ENCODE measurements around the gene SYNPO2. TPM values are rescaled to one million over a fixed set of nuclear protein-coding genes. Genes with fewer than 3 reads are reported as not detected.

The SYNPO2 gene
- total RNA-seq, 5 donors from 2014 or later (not counting 1 experiment from before 2014, with no cell fraction given), result 0.21 to 1.6 (median 1.2) TPM

DNA sequence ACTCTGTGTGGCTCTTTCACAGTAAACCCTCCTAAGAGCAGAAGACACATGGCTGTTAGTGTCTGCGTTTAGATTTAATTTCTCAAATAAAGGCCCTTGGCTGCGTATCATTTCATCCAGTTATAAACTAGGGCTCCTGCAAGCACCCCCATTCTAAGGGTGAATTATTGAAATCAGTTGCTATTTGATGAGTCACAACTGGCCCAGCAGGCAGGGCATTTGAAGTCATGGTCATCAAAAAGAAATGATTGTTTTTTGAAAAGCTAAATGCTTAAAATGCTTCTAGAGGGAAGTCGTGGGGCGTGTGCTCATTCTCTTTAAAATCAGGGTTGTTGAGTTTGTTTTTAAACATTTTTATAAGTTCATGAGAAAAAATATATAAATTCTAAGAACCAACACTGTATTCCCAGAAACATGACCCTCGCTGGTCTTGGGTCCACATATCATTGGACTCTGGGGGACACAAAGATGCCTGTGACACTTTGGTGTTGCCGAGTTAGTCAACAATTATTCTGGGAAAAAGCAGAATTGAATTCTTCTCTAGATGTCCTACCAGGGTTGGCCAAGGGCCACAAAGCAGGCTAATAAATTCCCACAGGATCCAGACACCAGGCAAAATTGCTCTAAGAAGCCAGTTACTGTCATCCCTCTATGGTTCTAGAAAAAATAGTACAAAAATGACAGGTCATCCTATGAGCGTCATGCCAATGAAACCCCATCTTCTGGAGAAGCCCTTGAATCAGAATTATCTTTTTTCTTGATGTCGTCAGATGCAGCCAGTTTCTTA, 147.5 kb downstream of the SYNPO2 start:
- Histone ChIP-seq H3K27ac (ENCODE audit: low read length) (no peak overlapping the region), H3K4me3 (ENCODE audit: control insufficient read depth in 1 of 2, extremely low read depth in 1 of 2, low read length in 1 of 2) (no peak overlapping the region), H3K36me3 (ENCODE audit: control insufficient read depth in 2 of 2, extremely low read depth in 1 of 2, insufficient read depth in 1 of 2, low read length in 1 of 2) (no peaks in the 10 kb centered on the region), H3K9me3 (no peaks in the 10 kb centered on the region), H3K4me1 (ENCODE audit: control insufficient read depth in 1 of 2, extremely low read depth in 1 of 2, insufficient read depth in 2 of 2, low read length in 2 of 2) (no peaks in the 10 kb centered on the region), H3K27me3 (replicated peaks in 1 of 2; ENCODE audit: control insufficient read depth in 2 of 2, extremely low read depth in 1 of 2, insufficient read depth in 2 of 2, low read length in 1 of 2) (no peaks in the 10 kb centered on the region)
- CTCF ChIA-PET, result no interaction called here
- Mint-ChIP-seq H3K4me3 (no peak overlapping the region), H3K27me3 (peaks cover 0 to 3% of the 10 kb centered on the region in 2 donors), H3K4me1 (no peaks in the 10 kb centered on the region), H3K36me3 (peaks cover under 1% of the 10 kb centered on the region), H3K27ac (no peak overlapping the region), H3K9me3 (no peaks in the 10 kb centered on the region)
- WGBS (ENCODE audit: insufficient coverage), result 90% methylated on average over 3 of the region's 8 CpGs
- POLR2A ChIA-PET, result no interaction called here
- no peak for ATAC-seq (replicated peaks in 1 of 4)
- DNase-seq, result no peak

DNA sequence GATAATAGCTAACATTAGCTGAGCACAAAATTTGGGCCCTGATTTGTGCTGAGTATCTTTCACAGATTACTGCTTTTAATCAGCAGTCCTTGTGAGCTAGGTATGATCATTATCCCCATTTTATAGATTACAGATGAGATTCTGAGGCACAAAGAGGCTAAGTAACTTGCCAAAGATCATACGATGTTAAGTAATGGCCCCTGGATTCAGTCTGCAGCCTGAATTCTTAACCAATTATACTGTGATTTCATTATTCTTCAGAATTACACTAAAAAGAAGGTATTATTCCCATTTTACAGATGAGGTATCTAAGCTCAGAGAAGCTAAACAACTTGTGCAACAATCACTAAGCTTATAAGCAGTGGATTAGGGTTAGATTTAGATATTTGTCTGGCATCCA, 149.1 kb downstream of the SYNPO2 start:
- CTCF ChIA-PET, result no interaction called here

DNA sequence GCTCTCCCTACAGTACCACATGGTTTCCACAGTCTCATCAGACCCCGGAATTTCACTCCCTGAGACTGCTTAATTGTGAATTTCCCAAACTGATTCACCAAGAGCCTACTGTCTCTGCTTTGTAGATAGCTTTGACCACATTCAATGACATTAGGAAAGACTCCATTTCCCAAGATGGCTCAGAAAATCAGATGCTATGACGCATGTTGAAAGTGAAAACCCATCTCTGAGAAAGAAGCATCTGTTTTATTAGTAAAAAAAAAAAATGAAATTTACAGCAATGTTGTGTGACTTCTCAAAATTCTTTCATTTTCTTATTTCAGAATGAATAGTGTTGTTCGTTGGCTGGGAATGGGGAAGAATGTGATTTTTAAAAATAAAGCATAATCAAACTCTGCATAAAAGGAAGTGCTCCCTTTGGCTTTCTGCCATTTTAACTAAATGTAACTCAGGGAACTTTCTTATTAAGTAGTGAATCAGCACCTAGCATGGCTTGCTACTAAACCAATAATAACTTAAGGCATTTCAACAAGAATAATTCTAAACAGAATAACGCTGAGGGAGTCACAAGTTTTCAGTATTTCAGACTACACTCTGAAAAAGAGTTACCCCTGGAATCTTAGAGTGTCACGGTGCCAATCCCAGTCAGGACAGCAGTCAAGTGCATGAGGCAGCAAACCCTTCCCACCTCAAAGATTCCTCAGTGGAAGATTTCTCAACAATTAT, 149.6 kb downstream of the SYNPO2 start:
- Mint-ChIP-seq H3K27me3 (peaks cover 0 to 2% of the 10 kb centered on the region in 2 donors), H3K36me3 (no peaks in the 10 kb centered on the region), H3K4me1 (peaks cover 0 to 6% (median 4%) of the 10 kb centered on the region in 3 donors), H3K4me3 (no peak overlapping the region), H3K9me3 (no peaks in the 10 kb centered on the region), H3K27ac (no peak overlapping the region)
- Histone ChIP-seq H3K27ac (ENCODE audit: low read length) (no peak overlapping the region), H3K27me3 (replicated peaks in 1 of 2; ENCODE audit: control insufficient read depth in 2 of 2, extremely low read depth in 1 of 2, insufficient read depth in 2 of 2, low read length in 1 of 2) (no peaks in the 10 kb centered on the region), H3K4me1 (ENCODE audit: control insufficient read depth in 1 of 2, extremely low read depth in 1 of 2, insufficient read depth in 2 of 2, low read length in 2 of 2) (no peaks in the 10 kb centered on the region), H3K36me3 (ENCODE audit: control insufficient read depth in 2 of 2, extremely low read depth in 1 of 2, insufficient read depth in 1 of 2, low read length in 1 of 2) (no peaks in the 10 kb centered on the region), H3K9me3 (no peaks in the 10 kb centered on the region), H3K4me3 (ENCODE audit: control insufficient read depth in 1 of 2, extremely low read depth in 1 of 2, low read length in 1 of 2) (no peak overlapping the region)
- no peak for DNase-seq
- 35% methylated on average over 2 of the region's 5 CpGs for WGBS (ENCODE audit: insufficient coverage)
- ChIA-PET POLR2A (interaction anchor here in 1 of 2 donors (0.7 kb wide), 1 partner anchor 22 kb away, joined by 6 read pairs; no protein-coding TSS in a partner anchor), CTCF (interaction anchor here (0.6 to 1.1 kb wide), 5 partner anchors 248 to 1112 kb away, joined by 3 to 5 read pairs (median 3); no protein-coding TSS in a partner anchor)
- no peak for ATAC-seq (replicated peaks in 1 of 4)

More for the DNA sequence above, 149.1 kb downstream of the SYNPO2 start:
- no peak overlapping the region for H3K27ac ChIP-seq (ENCODE audit: low read length)
- H3K36me3 Mint-ChIP-seq, result no peaks in the 10 kb centered on the region
- H3K27me3 Mint-ChIP-seq, result peaks cover 0 to 2% of the 10 kb centered on the region in 2 donors
- 100% methylated on average over 1 of the region's 1 CpG for WGBS (ENCODE audit: insufficient coverage)
- H3K4me3 ChIP-seq (ENCODE audit: control insufficient read depth in 1 of 2, extremely low read depth in 1 of 2, low read length in 1 of 2), result no peak overlapping the region
- POLR2A ChIA-PET, result no interaction called here
- no peaks in the 10 kb centered on the region for H3K9me3 Mint-ChIP-seq
- no peak for ATAC-seq (replicated peaks in 1 of 4)
- no peaks in the 10 kb centered on the region for H3K36me3 ChIP-seq (ENCODE audit: control insufficient read depth in 2 of 2, extremely low read depth in 1 of 2, insufficient read depth in 1 of 2, low read length in 1 of 2)
- no peaks in the 10 kb centered on the region for H3K4me1 ChIP-seq (ENCODE audit: control insufficient read depth in 1 of 2, extremely low read depth in 1 of 2, insufficient read depth in 2 of 2, low read length in 2 of 2)
- DNase-seq, result no peak
- no peak overlapping the region for H3K4me3 Mint-ChIP-seq
- no peaks in the 10 kb centered on the region for H3K27me3 ChIP-seq (replicated peaks in 1 of 2; ENCODE audit: control insufficient read depth in 2 of 2, extremely low read depth in 1 of 2, insufficient read depth in 2 of 2, low read length in 1 of 2)
- no peaks in the 10 kb centered on the region for H3K9me3 ChIP-seq
- H3K27ac Mint-ChIP-seq, result no peak overlapping the region
- H3K4me1 Mint-ChIP-seq, result peaks cover 0 to 6% (median 4%) of the 10 kb centered on the region in 3 donors

DNA sequence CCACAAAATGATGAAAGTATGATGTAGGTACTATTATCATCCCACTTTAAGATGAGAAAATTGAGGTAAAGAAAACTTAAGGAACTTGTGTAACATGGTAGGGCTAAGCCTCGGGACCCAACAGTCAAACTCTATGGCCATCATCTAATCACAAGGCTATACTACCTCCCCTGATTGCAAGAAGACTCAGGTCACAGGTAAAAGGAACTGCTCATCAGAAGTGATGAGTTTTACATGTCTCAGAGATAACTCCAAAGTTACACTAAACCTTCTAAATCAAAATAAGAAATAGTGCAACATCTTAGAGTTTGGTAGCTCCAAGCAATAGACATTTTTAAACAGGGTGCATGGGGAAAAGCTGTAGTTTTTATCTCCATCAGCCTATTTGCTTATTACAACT, 150.5 kb downstream of the SYNPO2 start:
- Histone ChIP-seq H3K4me3 (ENCODE audit: control insufficient read depth in 1 of 2, extremely low read depth in 1 of 2, low read length in 1 of 2) (no peak overlapping the region), H3K27ac (ENCODE audit: low read length) (no peak overlapping the region), H3K27me3 (replicated peaks in 1 of 2; ENCODE audit: control insufficient read depth in 2 of 2, extremely low read depth in 1 of 2, insufficient read depth in 2 of 2, low read length in 1 of 2) (no peaks in the 10 kb centered on the region), H3K9me3 (no peaks in the 10 kb centered on the region), H3K4me1 (ENCODE audit: control insufficient read depth in 1 of 2, extremely low read depth in 1 of 2, insufficient read depth in 2 of 2, low read length in 2 of 2) (no peaks in the 10 kb centered on the region), H3K36me3 (ENCODE audit: control insufficient read depth in 2 of 2, extremely low read depth in 1 of 2, insufficient read depth in 1 of 2, low read length in 1 of 2) (no peaks in the 10 kb centered on the region)
- ChIA-PET POLR2A (interaction anchor here in 1 of 2 donors (0.5 to 0.7 kb wide), 2 partner anchors 12 to 21 kb away, joined by 6 to 7 read pairs; no protein-coding TSS in a partner anchor), CTCF (interaction anchor here (0.5 to 4.2 kb wide), 10 partner anchors 10 to 1111 kb away, joined by 3 to 28 read pairs (median 4); a partner anchor contains a TSS)
- no CpG with 5 or more reads among the region's 1 CpG for WGBS (ENCODE audit: insufficient coverage)
- no peak overlapping the region for H3K4me3 Mint-ChIP-seq
- H3K27me3 Mint-ChIP-seq, result peaks cover 0 to 2% of the 10 kb centered on the region in 2 donors
- no peak for DNase-seq
- no peak overlapping the region for H3K27ac Mint-ChIP-seq
- H3K9me3 Mint-ChIP-seq, result no peaks in the 10 kb centered on the region
- peaks cover 0 to 6% (median 4%) of the 10 kb centered on the region in 3 donors for H3K4me1 Mint-ChIP-seq
- ATAC-seq (replicated peaks in 1 of 4), result no peak
- H3K36me3 Mint-ChIP-seq, result no peaks in the 10 kb centered on the region

DNA sequence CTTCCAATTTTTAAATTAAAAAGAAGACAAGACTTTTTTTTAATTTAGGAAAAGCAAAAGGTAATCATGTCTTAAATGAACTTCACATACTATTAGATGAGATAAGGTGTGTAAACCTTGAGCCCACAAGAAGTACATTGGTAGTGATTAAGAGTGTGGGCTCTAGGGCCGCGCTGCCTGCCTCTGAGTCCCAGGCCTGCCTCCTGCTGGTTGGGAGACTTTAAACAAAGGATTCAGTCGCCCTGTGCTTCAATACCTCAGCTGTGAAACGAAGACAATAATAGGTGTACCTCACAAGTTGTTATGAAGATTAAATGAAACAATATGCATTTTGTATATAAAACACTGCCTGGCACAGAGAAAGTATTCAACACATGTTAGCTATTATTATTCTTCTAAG, 151.1 kb downstream of the SYNPO2 start:
- ATAC-seq (replicated peaks in 1 of 4), result no peak
- ChIA-PET CTCF (interaction anchor here (0.6 to 4.2 kb wide), 14 partner anchors 8 to 456 kb away, joined by 3 to 28 read pairs (median 3); a partner anchor contains a TSS), POLR2A (no interaction called here)
- no peaks in the 10 kb centered on the region for H3K4me1 ChIP-seq (ENCODE audit: control insufficient read depth in 1 of 2, extremely low read depth in 1 of 2, insufficient read depth in 2 of 2, low read length in 2 of 2)
- H3K27me3 Mint-ChIP-seq, result peaks cover 0 to 2% of the 10 kb centered on the region in 2 donors
- no peaks in the 10 kb centered on the region for H3K9me3 ChIP-seq
- H3K4me1 Mint-ChIP-seq, result peaks cover 0 to 6% (median 4%) of the 10 kb centered on the region in 3 donors
- H3K27me3 ChIP-seq (replicated peaks in 1 of 2; ENCODE audit: control insufficient read depth in 2 of 2, extremely low read depth in 1 of 2, insufficient read depth in 2 of 2, low read length in 1 of 2), result no peaks in the 10 kb centered on the region
- no peak for DNase-seq
- no peaks in the 10 kb centered on the region for H3K36me3 ChIP-seq (ENCODE audit: control insufficient read depth in 2 of 2, extremely low read depth in 1 of 2, insufficient read depth in 1 of 2, low read length in 1 of 2)
- H3K9me3 Mint-ChIP-seq, result no peaks in the 10 kb centered on the region
- H3K4me3 Mint-ChIP-seq, result no peak overlapping the region
- H3K4me3 ChIP-seq (ENCODE audit: control insufficient read depth in 1 of 2, extremely low read depth in 1 of 2, low read length in 1 of 2), result no peak overlapping the region
- H3K36me3 Mint-ChIP-seq, result no peaks in the 10 kb centered on the region
- no peak overlapping the region for H3K27ac Mint-ChIP-seq
- H3K27ac ChIP-seq (ENCODE audit: low read length), result no peak overlapping the region
- WGBS (ENCODE audit: insufficient coverage), result 90% methylated on average over 3 of the region's 4 CpGs

DNA sequence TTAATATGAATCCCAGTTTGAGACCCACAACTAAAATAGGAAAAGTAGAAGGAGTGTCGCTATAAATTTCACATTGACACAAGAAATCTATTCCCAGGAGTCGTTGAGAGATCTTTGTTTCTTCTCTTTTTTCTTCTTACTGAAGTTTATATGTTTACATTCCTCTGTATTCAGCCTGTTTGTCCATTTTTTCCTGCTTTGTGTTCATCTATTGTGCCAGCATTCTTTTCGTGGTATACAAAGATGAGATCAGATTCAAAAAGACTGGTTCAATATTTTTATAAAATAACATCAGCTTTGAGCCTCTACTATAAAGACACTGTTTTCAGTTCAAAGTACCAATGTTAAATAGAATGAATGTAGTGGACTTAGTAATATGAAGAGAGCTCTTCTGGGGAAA, 151.6 kb downstream of the SYNPO2 start:
- no peaks in the 10 kb centered on the region for H3K36me3 ChIP-seq (ENCODE audit: control insufficient read depth in 2 of 2, extremely low read depth in 1 of 2, insufficient read depth in 1 of 2, low read length in 1 of 2)
- ATAC-seq (replicated peaks in 1 of 4), result no peak
- peaks cover 0 to 6% (median 4%) of the 10 kb centered on the region in 3 donors for H3K4me1 Mint-ChIP-seq
- no peak overlapping the region for H3K4me3 ChIP-seq (ENCODE audit: control insufficient read depth in 1 of 2, extremely low read depth in 1 of 2, low read length in 1 of 2)
- ChIA-PET POLR2A (no interaction called here), CTCF (interaction anchor here (0.5 to 4.2 kb wide), 17 partner anchors 9 to 455 kb away, joined by 3 to 28 read pairs (median 3); no protein-coding TSS in a partner anchor)
- H3K4me3 Mint-ChIP-seq, result no peak overlapping the region
- H3K27ac Mint-ChIP-seq, result no peak overlapping the region
- no peak overlapping the region for H3K27ac ChIP-seq (ENCODE audit: low read length)
- no peaks in the 10 kb centered on the region for H3K36me3 Mint-ChIP-seq
- H3K4me1 ChIP-seq (ENCODE audit: control insufficient read depth in 1 of 2, extremely low read depth in 1 of 2, insufficient read depth in 2 of 2, low read length in 2 of 2), result no peaks in the 10 kb centered on the region
- no CpG with 5 or more reads among the region's 3 CpGs for WGBS (ENCODE audit: insufficient coverage)
- peaks cover 0 to 2% of the 10 kb centered on the region in 2 donors for H3K27me3 Mint-ChIP-seq
- DNase-seq, result no peak
- no peaks in the 10 kb centered on the region for H3K9me3 ChIP-seq
- H3K9me3 Mint-ChIP-seq, result no peaks in the 10 kb centered on the region
- no peaks in the 10 kb centered on the region for H3K27me3 ChIP-seq (replicated peaks in 1 of 2; ENCODE audit: control insufficient read depth in 2 of 2, extremely low read depth in 1 of 2, insufficient read depth in 2 of 2, low read length in 1 of 2)

Data from T-cell (primary cell).